Chondrocyte (in vitro differentiated cells): ENCODE results near the gene PKD1. TPM values are rescaled to one million over a fixed set of nuclear protein-coding genes. Genes with fewer than 3 reads are reported as not detected.

Experiments
- DNase-seq: peaks from one replicate; pipeline ENCODE4 v3.0.0; 2021; ENCODE audit warnings: mixed read lengths, low spot score
- H3K27ac Mint-ChIP-seq: one replicate; pipeline ENCODE4 v1.8.0; 2021; ENCODE audit warnings: mild to moderate bottlenecking, moderate library complexity, mixed read lengths; ENCODE audit not compliant: unreplicated experiment
- H3K27me3 Mint-ChIP-seq: 2 replicates; pipeline ENCODE4 v1.8.0; 2021; ENCODE audit warnings: low read depth, mixed read lengths
- H3K36me3 Mint-ChIP-seq: 2 replicates; pipeline ENCODE4 v1.8.0; 2021; ENCODE audit warnings: low read depth, mixed read lengths
- H3K4me1 Mint-ChIP-seq: 2 replicates; pipeline ENCODE4 v1.8.0; 2021; ENCODE audit warnings: low read depth, mild to moderate bottlenecking, mixed read lengths
- H3K4me3 Mint-ChIP-seq: one replicate; pipeline ENCODE4 v1.8.0; 2021; ENCODE audit warnings: mild to moderate bottlenecking, moderate library complexity, mixed read lengths; ENCODE audit not compliant: unreplicated experiment
- H3K9me3 Mint-ChIP-seq: 2 replicates; pipeline ENCODE4 v1.8.0; 2021; ENCODE audit warnings: low read depth, mixed read lengths
- CTCF ChIP-seq: fragments of 200-600 bp; sonication (generic); IDR thresholded peaks from 2 replicates; pipeline ENCODE4 v1.5.0; 2021; ENCODE audit warnings: antibody characterized with exemption, mild to moderate bottlenecking, moderate library complexity
- total RNA-seq: library from RNA; stranded (reverse); gene quantifications from 3 replicates; pipeline ENCODE4 v1.2.1, GENCODE V29; 2021

PKD1 gene
- total RNA-seq, 1 donor from 2014 or later, result 230 TPM

- peaks cover 5% of the 10 kb centered on the region for H3K36me3 Mint-ChIP-seq
- no peaks in the 10 kb centered on the region for H3K4me1 Mint-ChIP-seq
- H3K4me3 Mint-ChIP-seq, result no peak overlapping the region
- no peaks in the 10 kb centered on the region for H3K9me3 Mint-ChIP-seq
- no peak for TF ChIP-seq CTCF
- peak overlapping the region; percentile 22 for H3K27ac Mint-ChIP-seq
- H3K27me3 Mint-ChIP-seq, result no peaks in the 10 kb centered on the region
- DNase-seq, result no peak
Observed at GRCh38 chr16:2085669-2086068, 50.0 kb downstream of the PKD1 start.

GRCh38 chr16:2084895-2085625 is 50.6 kb downstream of the PKD1 start:
- Mint-ChIP-seq H3K27me3 (no peaks in the 10 kb centered on the region), H3K9me3 (no peaks in the 10 kb centered on the region), H3K36me3 (peaks cover 5% of the 10 kb centered on the region), H3K4me1 (no peaks in the 10 kb centered on the region), H3K4me3 (no peak overlapping the region), H3K27ac (peak overlapping the region; percentile 22)
- DNase-seq, result no peak
- TF ChIP-seq CTCF, result no peak

GRCh38 chr16:2083876-2084780 is 51.6 kb downstream of the PKD1 start:
- no peak for TF ChIP-seq CTCF
- Mint-ChIP-seq H3K27me3 (no peaks in the 10 kb centered on the region), H3K36me3 (peaks cover 5% of the 10 kb centered on the region), H3K27ac (no peak overlapping the region), H3K9me3 (no peaks in the 10 kb centered on the region), H3K4me1 (no peaks in the 10 kb centered on the region), H3K4me3 (no peak overlapping the region)
- DNase-seq, result no peak

- no peaks in the 10 kb centered on the region for H3K27me3 Mint-ChIP-seq
- no peak overlapping the region for H3K27ac Mint-ChIP-seq
- H3K36me3 Mint-ChIP-seq, result peaks cover 5% of the 10 kb centered on the region
- H3K4me3 Mint-ChIP-seq, result no peak overlapping the region
- H3K9me3 Mint-ChIP-seq, result no peaks in the 10 kb centered on the region
- no peak for TF ChIP-seq CTCF
- H3K4me1 Mint-ChIP-seq, result no peaks in the 10 kb centered on the region
- DNase-seq, result no peak
Observed at GRCh38 chr16:2083409-2083808, 52.3 kb downstream of the PKD1 start.

GRCh38 chr16:2082983-2083364 is 52.7 kb downstream of the PKD1 start:
- Mint-ChIP-seq H3K36me3 (peaks cover 5% of the 10 kb centered on the region), H3K27me3 (no peaks in the 10 kb centered on the region), H3K27ac (no peak overlapping the region), H3K9me3 (no peaks in the 10 kb centered on the region), H3K4me3 (no peak overlapping the region), H3K4me1 (no peaks in the 10 kb centered on the region)
- no peak for TF ChIP-seq CTCF
- DNase-seq, result no peak
